Astrocyte (in vitro differentiated cells and primary cell): ENCODE data around the gene MRPL53. TPM values are rescaled to one million over a fixed set of nuclear protein-coding genes. Genes with fewer than 3 reads are reported as not detected.

Experiments
- DNase-seq: peaks from one replicate; pipeline ENCODE4 v3.0.0-alpha.2; 2010; ENCODE audit warnings: low read depth
- FAIRE-seq: peaks from 2 replicates; lab custom pipeline; 2011; peaks lifted over from hg19 to GRCh38; lab: Jason Lieb, UNC
- H2AFZ ChIP-seq: 2 replicates; pipeline ENCODE4 v1.6.0; 2012; ENCODE audit warnings: low read depth, low read length, inconsistent platforms
- H3K27ac ChIP-seq: 2 replicates; pipeline ENCODE4 v1.5.1; 2011; ENCODE audit warnings: low read depth, low read length, inconsistent platforms
- H3K27me3 ChIP-seq: 2 replicates; pipeline ENCODE4 v1.6.0; 2011; ENCODE audit warnings: low read length, inconsistent platforms; ENCODE audit not compliant: insufficient read depth
- H3K36me3 ChIP-seq: 2 replicates; pipeline ENCODE4 v1.5.1; 2011; ENCODE audit warnings: low read length, inconsistent platforms; ENCODE audit not compliant: insufficient read depth
- H3K4me1 ChIP-seq: 2 replicates; pipeline ENCODE4 v1.5.1; 2011; ENCODE audit warnings: low read length, inconsistent platforms; ENCODE audit not compliant: insufficient read depth
- H3K4me2 ChIP-seq: 2 replicates; pipeline ENCODE4 v1.6.0; 2012; ENCODE audit warnings: low read length, inconsistent platforms
- H3K4me3 ChIP-seq: 2 replicates; pipeline ENCODE4 v1.5.1; 2011; ENCODE audit warnings: low read depth, mild to moderate bottlenecking, low read length, inconsistent platforms; ENCODE audit not compliant: insufficient read depth
- H3K79me2 ChIP-seq: 2 replicates; pipeline ENCODE4 v1.6.0; 2012; ENCODE audit warnings: mild to moderate bottlenecking, low read length, inconsistent platforms; ENCODE audit not compliant: insufficient read depth
- H3K9ac ChIP-seq: 2 replicates; pipeline ENCODE4 v1.6.0; 2012; ENCODE audit warnings: mild to moderate bottlenecking, low read length, inconsistent platforms
- H3K9me3 ChIP-seq: 2 replicates; pipeline ENCODE4 v1.5.1; 2012; ENCODE audit warnings: low read depth, mild to moderate bottlenecking, low read length, inconsistent platforms; ENCODE audit not compliant: insufficient read depth
- H4K20me1 ChIP-seq: 2 replicates; pipeline ENCODE4 v1.6.0; 2012; ENCODE audit warnings: low read length, inconsistent platforms; ENCODE audit not compliant: insufficient read depth
- H3K27ac Mint-ChIP-seq: one replicate; pipeline ENCODE4 v1.8.0; 2021; ENCODE audit warnings: mild to moderate bottlenecking, mixed read lengths; ENCODE audit not compliant: unreplicated experiment
- H3K27me3 Mint-ChIP-seq: one replicate; pipeline ENCODE4 v1.8.0; 2021; ENCODE audit warnings: low read depth, mixed read lengths; ENCODE audit not compliant: unreplicated experiment
- H3K36me3 Mint-ChIP-seq: one replicate; pipeline ENCODE4 v1.8.0; 2021; ENCODE audit warnings: low read depth, mixed read lengths; ENCODE audit not compliant: unreplicated experiment
- H3K4me1 Mint-ChIP-seq: one replicate; pipeline ENCODE4 v1.8.0; 2021; ENCODE audit warnings: low read depth, mixed read lengths; ENCODE audit not compliant: unreplicated experiment
- H3K4me3 Mint-ChIP-seq: one replicate; pipeline ENCODE4 v1.8.0; 2021; ENCODE audit warnings: mild to moderate bottlenecking, moderate library complexity, mixed read lengths; ENCODE audit not compliant: unreplicated experiment
- H3K9me3 Mint-ChIP-seq: one replicate; pipeline ENCODE4 v1.8.0; 2021; ENCODE audit warnings: mild to moderate bottlenecking, mixed read lengths; ENCODE audit not compliant: unreplicated experiment
- CTCF ChIP-seq: IDR thresholded peaks from 2 replicates; pipeline ENCODE4 v1.5.1; 2011; ENCODE audit warnings: low read depth, mild to moderate bottlenecking, inconsistent platforms, low read length, moderate library complexity; ENCODE audit not compliant: insufficient read depth
- EZH2 ChIP-seq: IDR thresholded peaks from 2 replicates; pipeline ENCODE4 v1.6.1; 2012; ENCODE audit warnings: mild to moderate bottlenecking, low read length, inconsistent platforms; ENCODE audit not compliant: insufficient read depth
- total RNA-seq: library from RNA; stranded (reverse); gene quantifications from 2 replicates; pipeline ENCODE4 v1.2.1, GENCODE V29; 2021

Gene MRPL53
- total RNA-seq, 1 donor from 2014 or later: 50.6 TPM

GRCh38 chr2:74430502-74430901, 42.0 kb downstream of the MRPL53 start:
- no peak overlapping the region for H2AFZ ChIP-seq
- DNase-seq (no peak), FAIRE-seq (no peak)
- no peak overlapping the region for H3K4me3 ChIP-seq
- Mint-ChIP-seq H3K27ac (no peak overlapping the region), H3K36me3 (peaks cover 16% of the 10 kb centered on the region), H3K4me1 (peaks cover 10% of the 10 kb centered on the region), H3K4me3 (no peak overlapping the region), H3K27me3 (no peaks in the 10 kb centered on the region), H3K9me3 (no peaks in the 10 kb centered on the region)
- no peaks in the 10 kb centered on the region for H3K79me2 ChIP-seq
- no peak overlapping the region for H3K9ac ChIP-seq
- no peak overlapping the region for H3K4me2 ChIP-seq
- no peaks in the 10 kb centered on the region for H3K27me3 ChIP-seq
- no peak overlapping the region for H3K27ac ChIP-seq
- no peak for TF ChIP-seq CTCF
- TF ChIP-seq EZH2: no peak
- peaks cover 18% of the 10 kb centered on the region for H3K36me3 ChIP-seq
- H3K4me1 ChIP-seq: peaks cover 6% of the 10 kb centered on the region
- no peaks in the 10 kb centered on the region for H3K9me3 ChIP-seq
- peaks cover 15% of the 10 kb centered on the region for H4K20me1 ChIP-seq

GRCh38 chr2:74429487-74430451, 42.7 kb downstream of the MRPL53 start:
- Mint-ChIP-seq H3K27me3 (no peaks in the 10 kb centered on the region), H3K4me3 (no peak overlapping the region), H3K9me3 (no peaks in the 10 kb centered on the region), H3K4me1 (peaks cover 17% of the 10 kb centered on the region), H3K36me3 (peaks cover 18% of the 10 kb centered on the region), H3K27ac (no peak overlapping the region)
- H4K20me1 ChIP-seq: peaks cover 8% of the 10 kb centered on the region
- H3K9ac ChIP-seq: no peak overlapping the region
- no peak overlapping the region for H2AFZ ChIP-seq
- no peak overlapping the region for H3K4me3 ChIP-seq
- no peak for TF ChIP-seq EZH2
- no peak for TF ChIP-seq CTCF
- no peaks in the 10 kb centered on the region for H3K9me3 ChIP-seq
- no peak for DNase-seq
- H3K27ac ChIP-seq: no peak overlapping the region
- no peaks in the 10 kb centered on the region for H3K27me3 ChIP-seq
- FAIRE-seq: no peak
- H3K36me3 ChIP-seq: peaks cover 18% of the 10 kb centered on the region
- no peak overlapping the region for H3K4me2 ChIP-seq
- no peaks in the 10 kb centered on the region for H3K79me2 ChIP-seq
- peaks cover 13% of the 10 kb centered on the region for H3K4me1 ChIP-seq

- H4K20me1 ChIP-seq: peaks cover 7% of the 10 kb centered on the region
- H3K9me3 Mint-ChIP-seq: no peaks in the 10 kb centered on the region
- H3K4me3 Mint-ChIP-seq: peak overlapping the region; percentile 40
- no peak overlapping the region for H3K4me3 ChIP-seq
- no peaks in the 10 kb centered on the region for H3K27me3 Mint-ChIP-seq
- peaks cover 22% of the 10 kb centered on the region for H3K36me3 Mint-ChIP-seq
- H3K4me2 ChIP-seq: no peak overlapping the region
- no peak overlapping the region for H2AFZ ChIP-seq
- no peaks in the 10 kb centered on the region for H3K27me3 ChIP-seq
- no peak overlapping the region for H3K27ac ChIP-seq
- H3K36me3 ChIP-seq: peaks cover 18% of the 10 kb centered on the region
- no peak overlapping the region for H3K27ac Mint-ChIP-seq
- no peak for TF ChIP-seq EZH2
- TF ChIP-seq CTCF: no peak
- H3K4me1 ChIP-seq: peaks cover 17% of the 10 kb centered on the region
- no peaks in the 10 kb centered on the region for H3K79me2 ChIP-seq
- H3K9ac ChIP-seq: no peak overlapping the region
- peaks cover 23% of the 10 kb centered on the region for H3K4me1 Mint-ChIP-seq
- no peak for FAIRE-seq
- H3K9me3 ChIP-seq: no peaks in the 10 kb centered on the region
- no peak for DNase-seq
Measured at GRCh38 chr2:74428675-74429074, 43.8 kb downstream of the MRPL53 start.
